SK-MEL-5 (cell line): ENCODE measurements around the gene PCBP3. TPM values are rescaled to one million over a fixed set of nuclear protein-coding genes. Genes with fewer than 3 reads are reported as not detected.
"Not testable (repeated sequence)": the region's sequence is repeated elsewhere in the genome, so short reads cannot be mapped to it uniquely, and the experiment has no call there.

ENCODE experiments used
- DNase-seq: peaks from one replicate; pipeline ENCODE4 v3.0.0-alpha.2; 2016; ENCODE audit warnings: low read depth, low spot score
- in situ Hi-C: cut with HindIII; loops from 2 replicates; pipeline ENCODE4 v1.10.0; 2016; ENCODE audit warnings: low sequenced_read_pairs, high pct_unique_total_duplicates, low pct_unique_long_range_greater_than_20kb
- total RNA-seq: library from RNA; depleted of rRNA; stranded (reverse); fragments of >200 nt; shearing (Covaris generic); gene quantifications from 2 replicates; pipeline ENCODE4 v1.2.3, GENCODE V29; 2014

Gene PCBP3
- total RNA-seq, 1 experiment from 2014 or later, result not detected

GRCh38 chr21:45831991-45832740 is 188.6 kb downstream of the PCBP3 start:
- DNase-seq, result peak; percentile 58
- in situ Hi-C loops, result no loop called here

GRCh38 chr21:45832741-45833235 is 189.3 kb downstream of the PCBP3 start:
- DNase-seq, in situ Hi-C loops: not testable (repeated sequence)

- DNase-seq, result no peak
- in situ Hi-C loops, result no loop called here
Observed at GRCh38 chr21:45833414-45833813, 189.9 kb downstream of the PCBP3 start.

- in situ Hi-C loops, result no loop called here
- no peak for DNase-seq
Observed at GRCh38 chr21:45834026-45834715, 190.6 kb downstream of the PCBP3 start.

- in situ Hi-C loops, result no loop called here
- DNase-seq, result no peak
Observed at GRCh38 chr21:45834821-45835293, 191.3 kb downstream of the PCBP3 start.

- in situ Hi-C loops, result no loop called here
- DNase-seq, result no peak
Observed at GRCh38 chr21:45835301-45836267, 192.1 kb downstream of the PCBP3 start.

GRCh38 chr21:45836268-45836655 is 192.7 kb downstream of the PCBP3 start:
- no peak for DNase-seq
- in situ Hi-C loops, result no loop called here

GRCh38 chr21:45836694-45837670 is 193.5 kb downstream of the PCBP3 start:
- DNase-seq, result no peak
- in situ Hi-C loops, result no loop called here

- in situ Hi-C loops, result no loop called here
Observed at GRCh38 chr21:45837936-45838335, 194.4 kb downstream of the PCBP3 start.

GRCh38 chr21:45838634-45839033 is 195.1 kb downstream of the PCBP3 start:
- DNase-seq, result no peak
- in situ Hi-C loops, result no loop called here

More at GRCh38 chr21:45837936-45838335, 194.4 kb downstream of the PCBP3 start:
- no peak for DNase-seq

- no peak for DNase-seq
- in situ Hi-C loops, result no loop called here
Observed at GRCh38 chr21:45839274-45839673, 195.7 kb downstream of the PCBP3 start.

- in situ Hi-C loops, result no loop called here
- no peak for DNase-seq
Observed at GRCh38 chr21:45841033-45841432, 197.5 kb downstream of the PCBP3 start.

GRCh38 chr21:45843426-45843825 is 199.9 kb downstream of the PCBP3 start:
- in situ Hi-C loops, result no loop called here
- DNase-seq, result no peak

GRCh38 chr21:45844181-45844580 is 200.7 kb downstream of the PCBP3 start:
- in situ Hi-C loops, result no loop called here
- DNase-seq, result no peak

- in situ Hi-C loops, result no loop called here
- no peak for DNase-seq
Observed at GRCh38 chr21:45845063-45845769, 201.7 kb downstream of the PCBP3 start.

- in situ Hi-C loops, result no loop called here
- DNase-seq, result no peak
Observed at GRCh38 chr21:45845770-45846090, 202.2 kb downstream of the PCBP3 start.
